T-helper 2 cell treated with Interferon-gamma antibody and Interleukin-4, amounts not matched to agents 100 ng/mL and 5 ng/mL, for 36 hours (primary cell): ENCODE measurements around the gene SLC25A13. TPM values are rescaled to one million over a fixed set of nuclear protein-coding genes. Genes with fewer than 3 reads are reported as not detected.
"Not testable (repeated sequence)": the region's sequence is repeated elsewhere in the genome, so short reads cannot be mapped to it uniquely, and the experiment has no call there.

ENCODE experiments used
- intact Hi-C: fragments of 100-400 bp; cut with micrococcal nuclease; formaldehyde crosslinking; loops from one replicate; pipeline ENCODE4 v1.15.1; 2023
- total RNA-seq: library from RNA; stranded (reverse); gene quantifications from 2 replicates; pipeline ENCODE4 v1.2.3, GENCODE V29; 2022

Gene SLC25A13, protein sequence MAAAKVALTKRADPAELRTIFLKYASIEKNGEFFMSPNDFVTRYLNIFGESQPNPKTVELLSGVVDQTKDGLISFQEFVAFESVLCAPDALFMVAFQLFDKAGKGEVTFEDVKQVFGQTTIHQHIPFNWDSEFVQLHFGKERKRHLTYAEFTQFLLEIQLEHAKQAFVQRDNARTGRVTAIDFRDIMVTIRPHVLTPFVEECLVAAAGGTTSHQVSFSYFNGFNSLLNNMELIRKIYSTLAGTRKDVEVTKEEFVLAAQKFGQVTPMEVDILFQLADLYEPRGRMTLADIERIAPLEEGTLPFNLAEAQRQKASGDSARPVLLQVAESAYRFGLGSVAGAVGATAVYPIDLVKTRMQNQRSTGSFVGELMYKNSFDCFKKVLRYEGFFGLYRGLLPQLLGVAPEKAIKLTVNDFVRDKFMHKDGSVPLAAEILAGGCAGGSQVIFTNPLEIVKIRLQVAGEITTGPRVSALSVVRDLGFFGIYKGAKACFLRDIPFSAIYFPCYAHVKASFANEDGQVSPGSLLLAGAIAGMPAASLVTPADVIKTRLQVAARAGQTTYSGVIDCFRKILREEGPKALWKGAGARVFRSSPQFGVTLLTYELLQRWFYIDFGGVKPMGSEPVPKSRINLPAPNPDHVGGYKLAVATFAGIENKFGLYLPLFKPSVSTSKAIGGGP
- 14.8 and 15.8 TPM in 2 replicates for total RNA-seq

DNA sequence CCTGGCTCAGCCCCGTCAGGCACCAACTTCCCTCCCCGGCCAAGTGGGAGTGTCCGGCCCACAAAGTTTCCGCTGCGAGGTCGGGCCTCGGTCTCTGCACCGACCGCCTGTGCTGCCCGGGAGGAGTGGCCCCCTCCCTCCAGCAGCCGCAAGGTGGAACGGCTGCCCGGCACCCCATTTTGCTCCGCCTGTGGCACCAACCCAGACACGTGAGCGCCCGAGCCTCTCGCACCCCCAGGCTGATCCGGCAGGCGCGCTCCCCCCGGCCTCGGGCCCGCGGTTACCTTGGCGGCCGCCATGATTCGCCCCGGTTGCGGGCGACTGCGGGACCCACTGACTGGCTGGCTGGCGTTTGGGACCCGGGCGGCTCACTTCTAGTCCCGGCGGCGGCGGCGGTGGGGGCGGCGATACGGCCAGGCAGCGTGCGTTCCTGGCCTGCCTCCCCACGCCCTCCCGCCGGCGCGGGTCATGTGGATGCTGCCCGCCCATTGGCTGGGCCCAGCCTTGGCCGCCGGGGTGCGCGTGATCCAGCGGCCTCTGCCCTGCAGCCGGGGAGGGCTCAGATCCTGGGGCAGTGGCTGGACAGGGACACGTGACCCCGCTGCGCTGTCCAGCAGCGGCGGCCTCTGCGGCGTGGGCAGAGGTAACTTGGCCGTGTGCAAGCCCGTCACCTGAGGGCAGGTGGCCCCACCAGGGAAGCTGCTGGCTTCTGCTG lies at the start of gene SLC25A13:
TSS of gene SLC25A13 (minus strand) at position 441 of the 715 bp plus-strand sequence. CDS start at position 299, 142 bp downstream.
- intact Hi-C loops: loop anchor here (1.0 to 5.0 kb wide), 6 partner anchors 18 to 1550 kb away; partner anchors contain the start of genes ASNS, SDHAF3 and SEM1

- intact Hi-C loops: not testable (repeated sequence)
Observed at GRCh38 chr7:96365916-96366315, 44.0 kb upstream of the SLC25A13 start.

DNA sequence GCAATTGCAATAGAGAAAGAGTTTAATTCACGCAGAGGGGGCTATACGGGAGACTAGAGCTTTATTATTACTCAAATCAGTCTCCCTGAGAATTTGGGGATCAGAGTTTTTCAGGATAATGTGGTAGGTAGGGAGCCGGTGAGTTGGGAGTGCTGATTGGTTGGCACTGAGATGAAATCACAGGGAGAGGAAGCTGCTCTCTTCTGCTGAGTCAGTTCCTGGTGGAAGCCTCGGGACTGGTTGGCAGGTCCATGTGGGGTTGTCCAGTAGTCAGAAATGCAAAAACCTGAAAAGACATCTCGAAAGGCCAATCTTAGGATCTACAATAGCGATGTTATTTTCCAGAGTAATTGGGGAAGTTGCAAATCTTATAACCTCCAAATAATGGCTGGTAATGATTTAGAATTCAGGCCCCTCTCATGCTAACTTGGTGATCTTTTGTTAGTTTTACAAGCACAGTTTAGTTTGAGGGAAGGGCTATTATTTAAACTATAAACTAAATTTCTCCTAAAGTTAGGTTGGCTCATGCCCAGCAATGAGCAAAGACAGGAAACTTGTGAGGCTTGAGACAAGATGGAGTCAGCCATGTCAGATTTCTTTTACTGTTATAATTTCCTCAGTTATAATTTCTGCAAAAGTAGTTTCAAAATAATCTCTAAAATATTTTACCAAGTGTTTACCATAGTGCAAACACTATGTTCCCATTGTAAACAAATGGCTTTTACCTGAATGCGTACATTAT lies 39.4 kb upstream of the SLC25A13 start:
- intact Hi-C loops: no loop called here

- intact Hi-C loops: no loop called here
Observed at GRCh38 chr7:96359876-96360275, 38.0 kb upstream of the SLC25A13 start.

- intact Hi-C loops: not testable (repeated sequence)
Observed at GRCh38 chr7:96358236-96358971, 36.5 kb upstream of the SLC25A13 start.

GRCh38 chr7:96355990-96356506 lies 34.1 kb upstream of the SLC25A13 start:
- intact Hi-C loops: no loop called here

DNA sequence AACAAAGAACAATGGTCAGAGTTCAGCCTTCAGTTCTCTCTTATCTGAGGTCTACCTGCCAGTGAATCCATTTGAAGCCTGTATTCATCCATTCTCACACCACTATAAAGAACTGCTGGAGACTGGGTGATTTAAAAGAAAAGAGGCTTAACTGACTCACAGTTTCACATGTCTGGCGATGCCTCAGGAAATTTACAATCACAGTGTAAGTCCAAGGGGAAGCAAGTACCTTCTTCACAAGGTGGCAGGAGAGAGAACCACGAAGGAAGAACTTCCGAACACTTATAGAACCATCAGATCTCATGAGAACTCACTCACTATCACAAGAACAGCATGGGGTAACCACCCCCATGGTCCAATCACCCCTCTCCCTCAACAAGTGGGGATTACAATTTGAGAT lies 33.0 kb upstream of the SLC25A13 start:
- intact Hi-C loops: no loop called here

GRCh38 chr7:96349572-96349971 lies 27.7 kb upstream of the SLC25A13 start:
- intact Hi-C loops: no loop called here

DNA sequence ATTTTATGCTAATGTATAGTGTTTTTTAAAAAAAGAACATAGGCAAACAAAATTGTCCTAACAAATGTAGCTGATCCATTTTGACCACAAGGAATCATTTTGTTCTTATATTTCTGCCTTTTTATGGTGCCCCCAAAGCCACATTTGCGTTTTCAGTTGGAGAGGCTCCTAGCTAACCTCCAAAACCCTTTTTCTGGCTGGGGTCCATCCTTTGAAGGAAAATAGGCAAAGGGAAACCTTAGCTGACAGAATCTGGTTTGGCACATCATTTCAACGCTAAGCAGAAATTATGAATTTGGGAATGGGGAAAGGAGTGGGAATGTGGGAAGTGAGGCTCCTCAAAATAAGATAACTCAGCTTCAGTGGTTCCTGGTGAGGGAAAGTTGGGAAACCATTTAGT lies 25.6 kb upstream of the SLC25A13 start:
- intact Hi-C loops: no loop called here

DNA sequence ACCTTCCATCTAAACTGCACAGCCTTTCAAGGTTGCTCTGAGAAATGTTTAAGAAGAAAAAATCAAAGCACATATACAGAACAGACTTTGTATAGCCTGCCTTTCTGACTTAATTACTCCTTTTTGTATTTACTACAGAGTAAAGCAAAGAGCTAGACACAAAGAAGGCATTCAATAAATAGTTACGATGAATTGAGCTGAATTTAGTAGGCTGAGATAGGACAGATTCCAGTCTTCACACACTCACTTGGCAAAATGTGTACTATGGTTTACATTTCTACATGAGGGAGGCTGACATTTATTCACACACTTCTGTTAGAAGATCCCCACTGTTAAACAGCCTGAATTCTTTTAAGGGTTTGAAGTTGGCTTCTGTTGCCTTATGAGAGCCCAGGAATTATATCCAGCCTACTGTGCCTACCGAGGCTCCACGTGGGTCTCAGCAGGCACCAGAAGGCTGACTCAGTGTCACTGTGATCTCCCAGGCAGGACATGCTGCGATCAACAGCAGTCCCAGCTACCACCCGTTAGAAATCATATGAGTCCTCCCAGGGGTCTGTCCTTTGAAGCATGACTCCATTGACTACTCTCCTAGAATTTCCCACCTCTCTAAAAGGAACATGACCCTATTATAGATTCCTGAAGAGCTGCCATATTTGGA lies 24.5 kb upstream of the SLC25A13 start:
- intact Hi-C loops: no loop called here

DNA sequence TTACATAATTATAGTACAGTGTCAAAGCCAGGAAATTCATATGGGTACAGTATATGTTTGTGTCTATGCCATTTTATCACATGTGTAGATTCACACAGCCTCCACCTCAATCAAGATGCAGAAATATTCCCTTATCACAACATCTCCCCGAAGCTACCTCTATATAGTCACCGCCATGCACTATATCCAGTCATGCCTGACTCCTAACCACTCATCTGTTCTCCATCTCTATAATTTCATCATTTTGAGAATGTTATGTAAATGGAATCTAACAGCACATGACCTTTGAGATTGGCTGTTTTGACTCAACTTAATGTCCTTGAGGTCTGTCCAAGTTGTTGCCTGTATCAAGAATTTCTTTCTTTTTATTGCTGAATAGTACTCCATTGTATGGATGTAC lies 22.3 kb upstream of the SLC25A13 start:
- intact Hi-C loops: no loop called here

DNA sequence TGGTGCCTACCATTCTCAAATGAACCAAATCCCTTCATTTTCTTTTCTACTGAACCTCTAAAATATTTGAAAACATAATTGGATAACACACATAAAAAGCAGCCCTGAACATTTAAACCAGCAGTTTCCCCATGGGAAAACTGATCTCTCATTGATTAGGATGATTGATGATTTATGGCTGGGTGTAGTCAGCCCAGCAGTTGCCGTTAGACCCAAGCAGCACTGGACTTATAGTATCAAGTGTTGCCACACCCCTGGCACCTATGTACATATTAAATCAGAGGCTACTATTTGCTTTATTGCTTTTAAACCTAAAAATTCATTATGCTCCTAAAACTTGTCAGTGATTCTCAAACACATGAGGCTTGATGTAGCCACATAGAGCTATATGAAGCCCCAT lies 20.2 kb upstream of the SLC25A13 start:
- intact Hi-C loops: no loop called here

- intact Hi-C loops: no loop called here
Observed at GRCh38 chr7:96337519-96337918, 15.6 kb upstream of the SLC25A13 start.

DNA sequence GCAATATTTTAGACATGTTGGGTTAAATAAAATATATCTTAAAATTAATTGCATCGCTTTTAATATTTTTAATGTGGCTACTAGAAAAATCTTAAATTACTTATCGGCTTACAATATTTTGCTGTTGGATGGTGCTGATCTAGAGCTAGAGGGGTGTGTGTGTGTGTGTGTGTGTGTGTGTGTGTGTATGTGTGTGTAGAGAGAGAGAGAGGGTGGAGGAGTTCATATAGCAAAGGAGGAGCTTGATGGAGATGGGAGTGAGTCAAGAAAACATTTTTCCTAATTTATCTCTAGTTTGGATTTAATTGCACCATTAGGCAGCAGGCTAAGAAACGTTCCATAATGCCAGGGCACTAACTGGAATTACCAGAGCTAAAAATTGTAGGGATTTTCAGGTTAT lies 10.4 kb upstream of the SLC25A13 start:
- intact Hi-C loops: no loop called here

DNA sequence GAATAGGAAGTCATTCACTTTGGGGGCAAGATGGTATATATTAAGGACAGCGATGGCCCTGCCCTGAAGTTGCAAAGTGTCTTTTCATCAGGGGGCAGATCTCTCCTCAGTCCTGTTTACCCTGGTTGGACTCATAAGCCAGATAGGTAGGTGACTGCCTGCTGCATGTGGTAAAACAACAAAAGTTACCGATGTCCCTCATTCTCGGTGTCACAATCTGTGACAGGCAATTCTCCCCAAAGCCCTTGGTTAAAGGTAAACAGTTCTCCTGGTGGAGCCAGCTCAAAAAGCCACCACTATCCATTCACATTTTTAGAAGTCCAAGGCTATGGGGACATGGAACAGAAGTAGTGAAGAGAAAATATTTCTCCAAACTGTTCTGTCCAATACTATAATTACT lies 9.9 kb upstream of the SLC25A13 start:
- intact Hi-C loops: no loop called here

- intact Hi-C loops: no loop called here
Observed at GRCh38 chr7:96331233-96331632, 9.3 kb upstream of the SLC25A13 start.

GRCh38 chr7:96330193-96330592 lies 8.3 kb upstream of the SLC25A13 start:
- intact Hi-C loops: no loop called here

DNA sequence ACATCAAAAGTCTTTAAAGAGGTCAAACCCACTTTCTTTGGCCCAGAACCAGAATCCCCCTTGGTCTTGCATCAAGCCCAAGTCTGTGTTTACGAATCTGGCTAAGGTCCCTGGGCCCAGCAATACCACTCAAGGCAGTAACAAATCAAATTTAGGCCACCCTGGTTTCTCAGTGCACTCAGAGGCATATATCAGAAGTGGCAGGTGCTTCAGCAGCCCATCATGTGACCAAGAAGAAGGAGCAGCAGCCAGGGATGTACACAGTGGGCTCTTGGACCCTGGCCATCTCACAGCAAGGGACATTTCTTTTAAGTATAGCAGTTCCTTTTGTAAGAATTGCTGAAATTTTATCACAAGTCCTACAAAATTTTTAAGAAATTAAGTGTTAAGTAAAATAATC lies 7.3 kb upstream of the SLC25A13 start:
- intact Hi-C loops: no loop called here

GRCh38 chr7:96328016-96328415 lies 6.1 kb upstream of the SLC25A13 start:
- intact Hi-C loops: no loop called here

DNA sequence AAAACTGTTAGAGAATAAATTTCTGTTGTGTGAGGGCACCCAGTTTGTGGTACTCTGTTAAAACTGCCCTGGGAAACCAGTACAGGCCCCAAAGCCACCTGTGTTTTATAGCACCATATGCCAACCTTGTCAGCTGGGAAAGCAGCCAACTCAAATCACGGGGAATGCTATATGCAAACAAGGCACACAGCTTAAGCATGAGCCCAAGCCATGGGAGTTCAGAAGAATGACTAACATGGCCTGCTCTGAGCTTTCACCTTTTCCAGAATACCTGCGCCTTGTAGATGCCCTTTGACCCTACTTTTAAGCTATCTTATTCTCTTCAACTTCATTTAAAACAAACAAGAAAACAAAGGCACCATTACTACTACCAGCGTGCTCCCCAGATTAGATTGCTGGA lies 5.5 kb upstream of the SLC25A13 start:
- intact Hi-C loops: no loop called here
